ENCODE data around the gene FAM177B.
A peak's percentile ranks its signal among the peaks of the same experiment; 100 is the strongest.

FAM177B gene

DNA sequence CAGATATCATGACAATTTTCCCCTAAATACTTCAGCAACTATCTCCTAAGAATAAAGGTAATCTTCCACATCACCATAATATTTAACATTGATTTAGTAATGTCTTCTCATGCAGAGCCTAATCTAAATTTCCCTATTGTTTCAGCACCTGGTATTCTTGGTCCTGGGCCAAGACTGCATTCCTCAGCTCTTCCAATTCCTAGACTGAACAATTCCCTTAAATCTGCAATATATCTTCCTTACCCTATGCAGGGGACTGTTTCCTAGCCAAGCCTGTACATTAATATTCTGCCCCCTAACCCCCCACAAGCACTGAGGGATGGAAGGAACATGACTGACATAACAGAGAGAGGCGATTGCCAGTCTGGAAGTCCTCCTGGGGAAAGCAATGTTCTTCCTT is 49.1 kb downstream of the FAM177B start:
- DNase-seq (ENCODE audit: low spot score), result no peak

DNA sequence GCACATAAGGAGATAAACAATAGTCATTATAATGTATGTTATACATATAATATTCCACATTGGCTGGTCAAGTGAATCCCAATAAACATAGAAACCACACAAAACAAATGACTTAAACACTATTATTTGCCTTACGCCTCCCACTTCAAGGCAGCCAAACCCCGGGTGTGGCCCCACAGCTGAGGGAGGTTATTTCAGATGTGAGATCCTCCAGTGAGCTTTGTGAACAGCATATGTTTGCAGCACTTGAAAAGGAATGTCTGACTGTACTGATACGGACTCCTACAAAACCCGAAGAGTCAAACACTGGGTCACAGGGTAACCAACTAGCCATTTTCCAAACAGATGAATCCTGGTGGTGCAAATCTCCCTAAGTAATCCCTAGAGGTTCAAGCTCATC is 50.7 kb downstream of the FAM177B start:
- no peak for DNase-seq (ENCODE audit: low spot score)

GRCh38 chr1:222788402-222789156 is 51.6 kb downstream of the FAM177B start:
- no peak for DNase-seq (ENCODE audit: low spot score)

DNA sequence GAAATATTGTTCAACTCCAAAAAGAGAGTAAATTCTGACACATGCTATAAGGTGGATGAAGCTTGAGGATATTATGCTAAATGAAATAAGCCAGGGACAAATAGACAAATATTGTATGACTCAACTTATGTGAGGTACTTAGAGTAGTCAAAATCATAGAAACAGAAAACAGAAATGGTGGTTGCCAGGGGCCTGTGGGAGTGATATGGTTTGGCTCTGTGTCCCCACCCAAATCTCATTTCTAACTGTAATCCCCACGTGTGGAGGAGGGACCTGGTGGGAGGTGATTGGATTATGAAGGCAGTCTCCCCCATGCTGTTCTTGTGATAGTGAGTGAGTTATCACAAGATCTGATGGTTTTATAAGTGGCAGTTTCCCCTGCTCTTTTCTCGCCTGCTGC is 53.1 kb downstream of the FAM177B start:
- DNase-seq (ENCODE audit: low spot score), result no peak

DNA sequence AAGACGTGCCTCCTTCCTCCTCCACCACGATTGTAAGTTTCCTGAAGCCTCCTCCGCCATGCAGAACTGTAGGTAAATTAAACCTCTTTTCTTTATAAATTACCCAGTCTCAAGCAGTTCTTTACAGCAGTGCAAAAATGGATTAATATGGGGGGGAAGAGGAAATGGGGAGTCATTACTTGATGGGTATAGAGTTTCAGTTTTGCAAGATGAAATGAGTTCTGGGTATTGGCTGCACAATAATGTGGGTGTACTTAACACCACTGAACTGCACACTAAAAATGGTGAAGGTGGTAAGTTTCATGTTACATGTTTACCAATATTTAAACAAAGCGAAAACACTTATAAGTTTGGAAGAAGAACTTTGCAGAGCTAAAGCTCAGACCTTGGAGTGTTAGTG is 53.5 kb downstream of the FAM177B start:
- no peak for DNase-seq (ENCODE audit: low spot score)

- no peak for DNase-seq (ENCODE audit: low spot score)
Measured at GRCh38 chr1:222791006-222791710, 54.2 kb downstream of the FAM177B start.

- DNase-seq (ENCODE audit: low spot score), result peak; percentile 45
Measured at GRCh38 chr1:222792744-222793143, 55.7 kb downstream of the FAM177B start.

- DNase-seq (ENCODE audit: low spot score), result no peak
Measured at GRCh38 chr1:222794656-222795474, 57.9 kb downstream of the FAM177B start.

DNA sequence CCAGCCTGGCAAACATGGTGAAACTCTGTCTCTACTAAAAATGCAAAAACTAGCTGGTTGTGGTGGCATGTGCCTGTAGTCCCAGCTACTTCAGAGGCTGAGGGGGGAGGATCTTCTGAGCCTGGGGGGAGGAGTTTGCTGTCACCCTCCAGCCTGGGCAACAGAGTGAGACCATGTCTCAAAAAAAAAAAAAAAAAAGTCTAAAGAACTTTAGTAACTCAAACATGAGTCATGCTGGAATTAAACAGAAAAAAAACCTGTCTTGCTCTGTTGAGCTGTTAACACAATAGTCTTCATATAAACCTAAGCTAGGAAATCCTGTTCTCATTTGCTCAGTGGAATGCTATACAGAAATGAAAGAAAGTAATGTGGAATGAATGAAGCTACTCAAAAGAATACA is 61.1 kb downstream of the FAM177B start:
- no peak for DNase-seq (ENCODE audit: low spot score)

- no peak for DNase-seq (ENCODE audit: low spot score)
Measured at GRCh38 chr1:222798975-222799374, 62.0 kb downstream of the FAM177B start.

Measured in pons (tissue), 1 donor.